A673 (cell line): Measurements from ENCODE around the gene CPTP. TPM values are rescaled to one million over a fixed set of nuclear protein-coding genes. Genes with fewer than 3 reads are reported as not detected.

ENCODE experiments used
- BruUV-seq: library from RNA; stranded (reverse); fragments of 400-500 nt; replicated peaks from 2 replicates; lab custom pipeline; 2021; lab: Mats Ljungman, UMichigan
- CTCF ChIA-PET: fragments of 300-600 bp; sonication (Branson Sonifier 250); formaldehyde crosslinking; loops from one replicate; lab custom pipeline; 2022; ENCODE audit warnings: antibody characterized with exemption; lab: Charles Lee
- POLR2A ChIA-PET: fragments of 300-600 bp; sonication (Branson Sonifier 250); formaldehyde crosslinking; loops from one replicate; lab custom pipeline; 2022; ENCODE audit warnings: antibody characterized with exemption; ENCODE audit not compliant: low non-redundant PET; lab: Charles Lee
- DNase-seq: peaks from one replicate; pipeline ENCODE4 v3.0.0-alpha.2; 2015; ENCODE audit warnings: low spot score
- H3K27ac ChIP-seq: fragments of 200-600 bp; sonication (generic); 2 replicates; pipeline ENCODE4 v1.5.1; 2016; ENCODE audit warnings: mixed run types, low read depth, mild to moderate bottlenecking, mixed read lengths, antibody characterized with exemption, low read length; ENCODE audit not compliant: poor library complexity, severe bottlenecking
- H3K27me3 ChIP-seq: fragments of 200-600 bp; sonication (generic); replicated peaks from 2 replicates; pipeline ENCODE4 v1.6.1; 2017; ENCODE audit warnings: mixed run types, low read depth, mild to moderate bottlenecking, mixed read lengths, antibody characterized with exemption, low read length; ENCODE audit not compliant: insufficient read depth, poor library complexity
- H3K36me3 ChIP-seq: fragments of 200-600 bp; sonication (generic); 2 replicates; pipeline ENCODE4 v1.6.1; 2016; ENCODE audit warnings: mixed run types, mild to moderate bottlenecking, mixed read lengths, antibody characterized with exemption, low read length; ENCODE audit not compliant: insufficient read depth, poor library complexity, severe bottlenecking
- H3K4me1 ChIP-seq: fragments of 200-600 bp; sonication (generic); 2 replicates; pipeline ENCODE4 v1.6.1; 2017; ENCODE audit warnings: mixed run types, mild to moderate bottlenecking, mixed read lengths, antibody characterized with exemption, low read length; ENCODE audit not compliant: insufficient read depth, poor library complexity, severe bottlenecking
- H3K4me3 ChIP-seq: fragments of 200-600 bp; sonication (generic); 2 replicates; pipeline ENCODE4 v1.5.1; 2016; ENCODE audit warnings: low read depth, mixed run types, mild to moderate bottlenecking, mixed read lengths, low read length; ENCODE audit not compliant: poor library complexity, severe bottlenecking
- H3K9me3 ChIP-seq: fragments of 200-600 bp; sonication (generic); 2 replicates; pipeline ENCODE4 v1.6.1; 2016; ENCODE audit warnings: mixed run types, low read depth, mild to moderate bottlenecking, mixed read lengths, antibody characterized with exemption, low read length; ENCODE audit not compliant: poor library complexity, severe bottlenecking
- EZH2 ChIP-seq: fragments of 200-600 bp; sonication (generic); IDR thresholded peaks from 2 replicates; pipeline ENCODE4 v1.6.1; 2017; ENCODE audit warnings: borderline replicate concordance, low read depth, mild to moderate bottlenecking, mixed read lengths, antibody characterized with exemption, low read length; ENCODE audit not compliant: poor library complexity, severe bottlenecking
- intact Hi-C: fragments of 100-400 bp; cut with micrococcal nuclease; formaldehyde crosslinking; loops from one replicate; pipeline ENCODE4 v1.10.0; 2022; ENCODE audit not compliant: unreplicated experiment
- total RNA-seq: library from RNA; stranded (reverse); gene quantifications from 2 replicates; pipeline ENCODE4 v1.2.3, GENCODE V29; 2021
- TF ChIP-seq, protein P1 (sequence below): fragments of 300-800, 200-600 bp; sonication (generic); conservative IDR thresholded peaks from 2 replicates; pipeline ENCODE4 v1.5.1; 2017; ENCODE audit warnings: low read depth, mild to moderate bottlenecking, antibody characterized with exemption, low read length, moderate library complexity, mixed read lengths

The CPTP gene
- total RNA-seq, 1 experiment from 2014 or later, result 17.0 TPM

DNA sequence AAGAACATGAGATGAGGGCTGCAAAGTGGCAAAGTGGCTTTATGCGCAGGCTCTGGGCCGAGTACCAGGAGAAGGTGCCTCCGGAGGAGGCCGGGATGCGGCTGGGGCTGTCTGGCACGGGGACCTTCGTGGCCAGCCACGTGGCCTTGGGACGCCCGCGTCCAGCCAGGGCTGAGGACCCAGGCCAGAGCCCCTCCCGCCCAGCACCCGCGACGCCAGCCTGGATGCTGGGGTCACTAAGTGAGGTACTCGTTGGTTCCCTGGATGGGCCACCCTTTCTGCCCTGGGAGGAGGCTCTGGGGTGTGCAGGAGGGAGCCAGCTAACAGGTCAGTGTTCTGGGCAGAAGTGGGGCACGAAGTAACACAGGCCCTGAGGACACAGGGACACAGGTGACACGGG is 31.8 kb upstream of the CPTP start:
- Histone ChIP-seq H3K36me3 (peaks cover 3% of the 10 kb centered on the region), H3K4me3 (no peak overlapping the region), H3K27ac (no peak overlapping the region), H3K9me3 (no peaks in the 10 kb centered on the region), H3K27me3 (no peaks in the 10 kb centered on the region), H3K4me1 (no peaks in the 10 kb centered on the region)
- DNase-seq, result no peak
- intact Hi-C loops, result no loop called here
- TF ChIP-seq EZH2, result no peak
- TF ChIP-seq, protein P1, sequence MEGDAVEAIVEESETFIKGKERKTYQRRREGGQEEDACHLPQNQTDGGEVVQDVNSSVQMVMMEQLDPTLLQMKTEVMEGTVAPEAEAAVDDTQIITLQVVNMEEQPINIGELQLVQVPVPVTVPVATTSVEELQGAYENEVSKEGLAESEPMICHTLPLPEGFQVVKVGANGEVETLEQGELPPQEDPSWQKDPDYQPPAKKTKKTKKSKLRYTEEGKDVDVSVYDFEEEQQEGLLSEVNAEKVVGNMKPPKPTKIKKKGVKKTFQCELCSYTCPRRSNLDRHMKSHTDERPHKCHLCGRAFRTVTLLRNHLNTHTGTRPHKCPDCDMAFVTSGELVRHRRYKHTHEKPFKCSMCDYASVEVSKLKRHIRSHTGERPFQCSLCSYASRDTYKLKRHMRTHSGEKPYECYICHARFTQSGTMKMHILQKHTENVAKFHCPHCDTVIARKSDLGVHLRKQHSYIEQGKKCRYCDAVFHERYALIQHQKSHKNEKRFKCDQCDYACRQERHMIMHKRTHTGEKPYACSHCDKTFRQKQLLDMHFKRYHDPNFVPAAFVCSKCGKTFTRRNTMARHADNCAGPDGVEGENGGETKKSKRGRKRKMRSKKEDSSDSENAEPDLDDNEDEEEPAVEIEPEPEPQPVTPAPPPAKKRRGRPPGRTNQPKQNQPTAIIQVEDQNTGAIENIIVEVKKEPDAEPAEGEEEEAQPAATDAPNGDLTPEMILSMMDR, result no peak
- ChIA-PET CTCF (no interaction called here), POLR2A (no interaction called here)
- BruUV-seq, result no TSS peak

DNA sequence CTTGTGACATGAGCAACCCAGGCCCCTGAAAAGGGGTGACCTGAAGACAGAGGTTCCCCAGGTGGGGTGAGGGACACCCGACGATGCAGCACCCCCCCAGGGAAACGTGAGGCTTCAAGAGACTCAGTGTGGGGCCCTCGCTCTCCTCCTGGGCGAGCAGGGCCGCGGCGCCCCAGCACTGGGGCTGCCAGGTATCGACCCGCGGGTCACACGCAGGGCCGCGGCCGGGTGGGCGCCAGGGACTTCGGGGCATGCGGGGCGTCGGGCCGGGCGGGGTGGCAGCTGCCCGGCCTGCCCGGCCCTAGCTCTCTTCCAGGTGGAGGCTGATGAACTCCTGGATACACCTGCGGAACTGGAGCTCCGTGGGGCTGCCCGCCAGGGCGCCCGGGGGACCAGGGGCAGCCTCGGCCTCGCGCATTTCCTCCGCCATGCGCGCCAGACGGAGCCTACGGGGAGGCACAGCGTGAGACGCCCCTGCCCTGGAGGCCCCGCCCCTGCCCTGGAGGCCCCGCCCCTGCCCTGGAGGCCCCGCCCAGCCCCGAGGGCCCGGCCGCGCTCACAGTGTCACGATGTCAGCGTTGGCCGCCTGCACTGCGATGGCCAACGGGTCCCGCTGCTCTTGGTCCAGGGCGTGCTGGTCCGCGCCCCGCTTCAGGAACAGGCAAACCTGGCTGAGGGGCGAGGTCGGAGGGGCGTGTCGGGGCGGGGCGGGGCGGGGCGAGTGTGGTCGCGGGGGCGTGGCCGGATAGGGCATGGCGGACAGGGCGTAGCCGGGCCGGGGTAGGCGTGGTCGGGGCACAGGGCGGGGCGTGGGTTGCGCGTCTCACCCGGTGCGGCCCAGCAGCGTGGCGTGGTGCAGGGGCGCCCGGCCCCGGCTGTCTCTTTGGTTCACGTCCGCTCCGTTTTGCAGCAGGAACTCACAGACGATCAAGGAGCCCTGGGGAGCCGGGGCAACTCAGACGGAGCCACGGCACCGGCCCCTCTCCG is 31.0 kb upstream of the CPTP start:
- ChIA-PET CTCF (no interaction called here), POLR2A (no interaction called here)
- H3K9me3 ChIP-seq, result no peaks in the 10 kb centered on the region
- no peak for DNase-seq
- no peaks in the 10 kb centered on the region for H3K4me1 ChIP-seq
- H3K4me3 ChIP-seq, result no peak overlapping the region
- TF ChIP-seq, protein P1, result no peak
- no peak for TF ChIP-seq EZH2
- no TSS peak for BruUV-seq
- H3K36me3 ChIP-seq, result peaks cover 3% of the 10 kb centered on the region
- H3K27ac ChIP-seq, result no peak overlapping the region
- intact Hi-C loops, result no loop called here
- H3K27me3 ChIP-seq, result no peaks in the 10 kb centered on the region

DNA sequence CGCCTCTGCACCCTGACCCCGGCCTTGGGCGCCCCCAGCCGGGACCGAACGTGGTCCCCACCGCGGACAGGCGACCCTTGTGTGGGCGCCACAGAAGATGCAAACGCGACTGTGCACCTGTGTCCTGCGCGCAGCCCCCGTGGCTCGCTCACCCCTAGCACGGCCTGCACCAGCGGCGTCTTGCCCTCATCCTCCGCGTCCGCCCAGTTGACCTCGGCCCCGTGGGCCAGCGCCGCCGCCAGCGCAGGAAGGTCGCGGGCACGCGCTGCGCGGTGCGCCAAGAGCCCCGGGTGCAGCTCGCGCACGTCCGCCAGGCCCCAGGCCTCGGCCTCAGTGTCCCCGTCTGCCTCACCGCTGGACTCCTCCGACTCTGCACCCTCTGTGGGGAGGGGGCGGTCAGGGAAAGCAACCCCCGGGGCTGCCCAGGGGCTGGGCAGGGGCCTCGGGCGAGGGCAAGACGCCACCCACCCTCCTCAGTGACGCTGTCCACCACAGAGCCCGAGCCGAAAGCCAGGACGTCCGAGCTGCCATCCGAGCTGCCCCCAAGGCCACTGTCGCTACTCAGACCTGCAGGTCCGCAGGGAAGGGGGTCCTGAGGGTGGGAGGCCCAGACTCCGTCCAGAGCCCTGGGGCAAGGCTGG is 30.2 kb upstream of the CPTP start:
- H3K9me3 ChIP-seq, result no peaks in the 10 kb centered on the region
- no peak for DNase-seq
- no peak overlapping the region for H3K27ac ChIP-seq
- H3K4me3 ChIP-seq, result no peak overlapping the region
- no peaks in the 10 kb centered on the region for H3K4me1 ChIP-seq
- TF ChIP-seq EZH2, result no peak
- TF ChIP-seq, protein P1, result no peak
- H3K27me3 ChIP-seq, result no peaks in the 10 kb centered on the region
- CTCF ChIA-PET, result no interaction called here
- intact Hi-C loops, result no loop called here
- POLR2A ChIA-PET, result no interaction called here
- H3K36me3 ChIP-seq, result peaks cover 3% of the 10 kb centered on the region
- BruUV-seq, result no TSS peak
